Fibroblast of the aortic adventitia (primary cell): ENCODE results near the gene MAL. TPM values are rescaled to one million over a fixed set of nuclear protein-coding genes. Genes with fewer than 3 reads are reported as not detected.

Source experiments
- DNase-seq: peaks from one replicate; pipeline ENCODE4 v3.0.0-alpha.2; 2010; ENCODE audit warnings: low read depth
- H3K4me3 ChIP-seq: 2 replicates; pipeline ENCODE4 v1.5.1; 2011; ENCODE audit warnings: low read depth, mild to moderate bottlenecking, control low read depth, low read length, moderate library complexity
- total RNA-seq: library from RNA; depleted of rRNA; stranded (reverse); fragments of >200 nt; gene quantifications from 2 replicates; pipeline ENCODE4 v1.2.3, GENCODE V29; 2012; ENCODE audit warnings: low replicate concordance
- TF ChIP-seq, protein P1 (sequence below): IDR thresholded peaks from 2 replicates; pipeline ENCODE4 v1.5.1; 2011; ENCODE audit warnings: mild to moderate bottlenecking, low read length, control low read depth, inconsistent platforms; ENCODE audit not compliant: insufficient read depth

The MAL gene
- total RNA-seq, 1 donor: not detected

- TF ChIP-seq, protein P1, sequence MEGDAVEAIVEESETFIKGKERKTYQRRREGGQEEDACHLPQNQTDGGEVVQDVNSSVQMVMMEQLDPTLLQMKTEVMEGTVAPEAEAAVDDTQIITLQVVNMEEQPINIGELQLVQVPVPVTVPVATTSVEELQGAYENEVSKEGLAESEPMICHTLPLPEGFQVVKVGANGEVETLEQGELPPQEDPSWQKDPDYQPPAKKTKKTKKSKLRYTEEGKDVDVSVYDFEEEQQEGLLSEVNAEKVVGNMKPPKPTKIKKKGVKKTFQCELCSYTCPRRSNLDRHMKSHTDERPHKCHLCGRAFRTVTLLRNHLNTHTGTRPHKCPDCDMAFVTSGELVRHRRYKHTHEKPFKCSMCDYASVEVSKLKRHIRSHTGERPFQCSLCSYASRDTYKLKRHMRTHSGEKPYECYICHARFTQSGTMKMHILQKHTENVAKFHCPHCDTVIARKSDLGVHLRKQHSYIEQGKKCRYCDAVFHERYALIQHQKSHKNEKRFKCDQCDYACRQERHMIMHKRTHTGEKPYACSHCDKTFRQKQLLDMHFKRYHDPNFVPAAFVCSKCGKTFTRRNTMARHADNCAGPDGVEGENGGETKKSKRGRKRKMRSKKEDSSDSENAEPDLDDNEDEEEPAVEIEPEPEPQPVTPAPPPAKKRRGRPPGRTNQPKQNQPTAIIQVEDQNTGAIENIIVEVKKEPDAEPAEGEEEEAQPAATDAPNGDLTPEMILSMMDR: no peak
- no peak for DNase-seq
Observed at GRCh38 chr2:95009412-95009811, 16.1 kb upstream of the MAL start.

DNA sequence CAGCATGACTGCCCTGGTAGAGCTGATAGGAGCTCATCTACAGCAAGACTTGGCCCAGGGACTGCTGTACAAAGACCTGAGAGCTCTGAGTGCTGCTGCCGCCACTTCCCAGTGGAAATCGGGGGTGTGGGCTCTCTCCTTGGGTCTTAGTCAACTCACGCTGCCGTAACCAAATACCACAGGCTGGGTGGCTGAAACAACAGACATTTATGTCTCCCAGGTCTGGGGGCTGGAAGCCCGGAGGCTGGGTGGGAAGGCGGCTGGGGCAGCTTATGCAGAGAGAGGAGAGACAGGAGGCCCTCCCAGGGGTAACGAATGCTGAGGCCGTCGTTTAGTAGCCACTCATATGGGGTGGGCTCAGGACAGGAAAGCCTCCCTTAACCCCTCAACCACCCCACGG lies 15.4 kb upstream of the MAL start:
- no peak for DNase-seq
- TF ChIP-seq, protein P1: no peak
- no peak overlapping the region for H3K4me3 ChIP-seq

More at GRCh38 chr2:95009412-95009811, 16.1 kb upstream of the MAL start:
- no peak overlapping the region for H3K4me3 ChIP-seq

GRCh38 chr2:95010718-95011117 lies 14.8 kb upstream of the MAL start:
- TF ChIP-seq, protein P1: no peak
- no peak for DNase-seq
- no peak overlapping the region for H3K4me3 ChIP-seq

DNA sequence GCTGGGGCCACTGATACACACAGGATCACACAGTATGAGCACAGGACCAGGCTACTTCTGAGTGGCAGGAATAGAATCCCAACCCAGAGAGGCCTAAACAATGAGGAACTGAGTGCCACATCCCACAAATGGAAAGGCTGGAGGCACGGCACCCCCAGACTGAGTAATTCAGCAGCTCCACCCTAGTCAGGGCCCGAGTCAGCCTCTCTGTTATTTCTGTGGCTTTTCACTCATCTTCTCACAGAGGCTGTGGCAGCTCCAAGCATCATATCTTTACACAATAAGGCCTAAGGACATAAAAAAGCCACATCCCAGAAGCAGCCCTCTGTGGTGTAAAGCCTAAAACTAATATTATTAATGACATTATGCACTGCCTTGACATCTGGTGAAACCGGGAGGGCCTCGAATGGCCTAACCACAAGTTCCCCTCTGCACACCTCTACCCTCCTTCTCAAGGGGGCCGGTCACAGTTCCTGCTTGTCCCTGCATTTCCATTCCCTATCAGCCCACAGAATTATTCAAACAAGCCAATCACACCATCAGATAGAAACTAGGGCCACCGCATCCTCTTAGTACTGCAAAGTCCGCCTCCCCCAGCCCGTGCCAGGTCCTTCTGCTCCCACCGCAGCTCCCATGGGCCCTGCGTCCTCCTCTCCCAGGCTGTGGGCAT lies 12.5 kb upstream of the MAL start:
- no peak for DNase-seq
- TF ChIP-seq, protein P1: no peak
- H3K4me3 ChIP-seq: no peak overlapping the region

DNA sequence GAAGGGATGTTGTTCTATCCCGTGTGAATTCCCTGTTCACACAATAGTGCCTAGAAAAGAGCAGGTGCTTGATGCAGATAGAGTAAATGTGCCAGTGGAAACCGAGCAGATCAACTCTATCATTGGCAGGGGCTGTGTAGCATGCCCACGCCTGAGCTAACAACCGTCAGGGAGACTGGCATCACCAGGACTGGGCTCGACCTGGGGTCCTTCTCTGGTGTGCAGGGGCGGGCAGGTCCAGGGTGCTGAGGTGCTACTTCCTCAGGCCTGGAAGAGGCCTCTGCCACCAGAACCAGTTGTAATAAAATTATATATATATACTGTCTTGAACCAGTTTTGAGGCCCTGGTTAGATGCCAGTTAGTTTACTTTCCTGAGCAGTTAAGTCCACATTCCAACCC lies 11.8 kb upstream of the MAL start:
- DNase-seq: no peak
- TF ChIP-seq, protein P1: no peak
- H3K4me3 ChIP-seq: no peak overlapping the region

DNA sequence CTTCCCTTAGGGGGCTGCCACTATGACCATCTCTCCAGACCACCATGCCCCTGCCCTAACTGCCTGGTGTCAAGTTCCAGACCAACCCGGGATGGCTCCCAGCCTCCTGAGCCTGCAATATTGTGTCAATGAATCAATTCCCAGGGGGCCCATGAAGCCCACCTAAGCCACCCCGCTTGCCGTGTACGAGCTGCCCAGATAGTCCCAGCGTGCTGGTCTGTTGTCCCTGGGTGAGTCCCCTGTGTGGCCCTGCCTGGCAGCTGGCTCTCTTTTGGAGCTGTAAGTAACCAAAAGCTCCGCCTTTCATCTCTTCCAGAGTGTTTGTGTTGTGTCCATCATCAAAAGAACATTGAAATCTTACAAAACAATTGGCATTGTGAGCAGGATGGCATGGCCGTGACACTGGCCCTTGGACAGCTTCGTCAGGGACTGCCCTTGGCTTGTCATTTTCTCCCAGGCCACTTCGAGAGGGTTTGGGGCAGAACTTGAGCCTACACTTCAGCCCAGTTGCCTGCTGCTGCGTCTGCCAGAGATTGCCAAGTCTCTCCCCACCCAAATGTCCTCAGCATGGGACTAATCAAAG lies 11.3 kb upstream of the MAL start:
- TF ChIP-seq, protein P1: no peak
- H3K4me3 ChIP-seq: no peak overlapping the region
- no peak for DNase-seq
